H1 (cell line): Measurements from ENCODE around the gene ABHD8. TPM values are rescaled to one million over a fixed set of nuclear protein-coding genes. Genes with fewer than 3 reads are reported as not detected.

ENCODE experiments used
- CTCF ChIA-PET: fragments of 300-600 bp; sonication (Branson Sonifier 250); formaldehyde crosslinking; loops from one replicate; lab custom pipeline; 2021; ENCODE audit not compliant: partially characterized antibody; lab: Charles Lee
- POLR2A ChIA-PET: fragments of 300-600 bp; sonication (Branson Sonifier 250); formaldehyde crosslinking; loops from one replicate; lab custom pipeline; 2021; ENCODE audit warnings: inconsistent platforms; ENCODE audit not compliant: partially characterized antibody; lab: Charles Lee
- DNase-seq, 2 experiments: peaks; one replicate each; pipeline versions ENCODE4 v3.0.0 to v3.0.0-alpha.2; 2010 to 2022; ENCODE audit warnings: low spot score in 2 of 2, low read depth in 1 of 2, mixed read lengths in 1 of 2
- FAIRE-seq: peaks from 2 replicates; lab custom pipeline; 2011; peaks lifted over from hg19 to GRCh38; lab: Jason Lieb, UNC
- H2AFZ ChIP-seq: 2 replicates; pipeline ENCODE4 v1.8.1; 2012; ENCODE audit warnings: low read length, inconsistent platforms
- H2AK5ac ChIP-seq: 2 replicates; pipeline ENCODE4 v1.6.1; 2013; ENCODE audit warnings: low read depth, low read length
- H2BK120ac ChIP-seq: replicated peaks from 2 replicates; pipeline ENCODE3; 2013; ENCODE audit warnings: low read depth, low read length, inconsistent platforms
- H2BK12ac ChIP-seq: 2 replicates; pipeline ENCODE4 v1.6.1; 2013; ENCODE audit warnings: low read depth, low read length
- H2BK15ac ChIP-seq: 2 replicates; pipeline ENCODE4 v1.6.1; 2013; ENCODE audit warnings: low read length
- H2BK20ac ChIP-seq: 2 replicates; pipeline ENCODE4 v1.6.1; 2013; ENCODE audit warnings: low read length
- H2BK5ac ChIP-seq: 2 replicates; pipeline ENCODE4 v1.6.1; 2013; ENCODE audit warnings: low read depth, low read length
- H3K14ac ChIP-seq: 2 replicates; pipeline ENCODE4 v1.6.1; 2013; ENCODE audit warnings: inconsistent platforms; ENCODE audit not compliant: insufficient read length
- H3K18ac ChIP-seq: 2 replicates; pipeline ENCODE4 v1.6.1; 2013; ENCODE audit warnings: low read length; ENCODE audit errors: extremely low read depth
- H3K23ac ChIP-seq: 2 replicates; pipeline ENCODE4 v1.6.1; 2013; ENCODE audit warnings: inconsistent platforms; ENCODE audit not compliant: insufficient read length
- H3K23me2 ChIP-seq: 2 replicates; pipeline ENCODE4 v1.6.1; 2013; ENCODE audit warnings: low read depth, low read length
- H3K27ac ChIP-seq: 2 replicates; pipeline ENCODE4 v1.6.1; 2011; ENCODE audit warnings: low read depth, low read length, inconsistent platforms
- H3K27me3 ChIP-seq, 4 experiments: replicated peaks in 1 of 4; 1 replicate in 1 of 4; 2 replicates in 3 of 4; pipeline versions ENCODE4 v1.6.1 to v1.8.1; 2011 to 2013; ENCODE audit warnings: low read length in 3 of 4, mild to moderate bottlenecking in 3 of 4, inconsistent platforms in 2 of 4, mixed read lengths in 2 of 4, moderate library complexity in 1 of 4; ENCODE audit not compliant: control insufficient read depth in 3 of 4, insufficient read depth in 3 of 4; ENCODE audit errors: extremely low read depth in 1 of 4
- H3K36me3 ChIP-seq, 4 experiments: 2 replicates each; pipeline versions ENCODE4 v1.6.1 to v1.8.1; 2011 to 2013; ENCODE audit warnings: mild to moderate bottlenecking in 4 of 4, low read length in 3 of 4, moderate library complexity in 2 of 4, control low read depth in 1 of 4, inconsistent platforms in 1 of 4; ENCODE audit not compliant: insufficient read depth in 4 of 4, control insufficient read depth in 2 of 4
- H3K4ac ChIP-seq: replicated peaks from 2 replicates; pipeline ENCODE3; 2013; ENCODE audit warnings: low read length, low read depth, mixed read lengths, inconsistent platforms; ENCODE audit not compliant: insufficient read length
- H3K4me1 ChIP-seq, 4 experiments: replicated peaks in 1 of 4; 1 replicate in 1 of 4; 2 replicates in 3 of 4; pipeline versions ENCODE4 v1.6.1 to v1.8.1; 2011 to 2013; ENCODE audit warnings: low read length in 3 of 4, inconsistent platforms in 2 of 4, mixed read lengths in 1 of 4; ENCODE audit not compliant: insufficient read depth in 4 of 4, control insufficient read depth in 3 of 4
- H3K4me2 ChIP-seq, 2 experiments: 2 replicates each; pipeline versions ENCODE4 v1.6.1 to v1.8.1; 2011 to 2013; ENCODE audit warnings: low read depth in 2 of 2, low read length in 2 of 2, control low read depth in 1 of 2, inconsistent platforms in 1 of 2, mild to moderate bottlenecking in 1 of 2; ENCODE audit not compliant: insufficient read depth in 1 of 2
- H3K4me3 ChIP-seq, 4 experiments: fragments of 200-600, 300-600 bp in 1 of 4; sonication (generic), shearing (Covaris generic), sonication (Bioruptor Twin) in 1 of 4; 2 replicates each; pipeline versions ENCODE4 v1.5.1 to v1.8.1; 2011 to 2016; ENCODE audit warnings: low read length in 4 of 4, low read depth in 3 of 4, control low read depth in 2 of 4, inconsistent platforms in 2 of 4, mild to moderate bottlenecking in 2 of 4, mixed read lengths in 1 of 4, moderate library complexity in 1 of 4; ENCODE audit not compliant: insufficient read depth in 2 of 4; ENCODE audit errors: extremely low read depth in 1 of 4
- H3K56ac ChIP-seq: replicated peaks from 2 replicates; pipeline ENCODE3; 2013; ENCODE audit warnings: low read depth, mild to moderate bottlenecking, mixed read lengths, low read length, inconsistent platforms; ENCODE audit not compliant: insufficient read length
- H3K79me1 ChIP-seq: 2 replicates; pipeline ENCODE4 v1.6.1; 2013; ENCODE audit warnings: low read depth, low read length, control low read depth
- H3K79me2 ChIP-seq, 2 experiments: 2 replicates each; pipeline versions ENCODE4 v1.6.1 to v1.8.1; 2012 to 2013; ENCODE audit warnings: low read length in 2 of 2, mild to moderate bottlenecking in 2 of 2, inconsistent platforms in 1 of 2; ENCODE audit not compliant: insufficient read depth in 2 of 2, control insufficient read depth in 1 of 2
- H3K9ac ChIP-seq, 4 experiments: replicated peaks in 1 of 4; 1 replicate in 1 of 4; 2 replicates in 3 of 4; pipeline versions ENCODE4 v1.6.1 to v1.8.1; 2011 to 2013; ENCODE audit warnings: low read depth in 3 of 4, low read length in 3 of 4, control low read depth in 2 of 4, mild to moderate bottlenecking in 2 of 4, moderate library complexity in 2 of 4, inconsistent platforms in 1 of 4; ENCODE audit errors: extremely low read depth in 1 of 4
- H3K9me3 ChIP-seq, 2 experiments: 2 replicates each; pipeline versions ENCODE4 v1.6.1 to v1.8.1; 2012 to 2013; ENCODE audit warnings: mild to moderate bottlenecking in 2 of 2, moderate library complexity in 2 of 2, control low read depth in 1 of 2, inconsistent platforms in 1 of 2, low read depth in 1 of 2, low read length in 1 of 2, mixed read lengths in 1 of 2; ENCODE audit not compliant: insufficient read depth in 2 of 2
- H4K20me1 ChIP-seq, 2 experiments: replicated peaks in 1 of 2; 2 replicates each; pipeline versions ENCODE3 to v1.8.1; 2011 to 2013; ENCODE audit warnings: inconsistent platforms in 2 of 2, low read length in 2 of 2, mild to moderate bottlenecking in 1 of 2; ENCODE audit not compliant: insufficient read depth in 2 of 2, control insufficient read depth in 1 of 2
- H4K5ac ChIP-seq: 2 replicates; pipeline ENCODE4 v1.6.1; 2013; ENCODE audit warnings: low read length, low read depth, mixed read lengths, inconsistent platforms; ENCODE audit not compliant: insufficient read length
- H4K8ac ChIP-seq: 2 replicates; pipeline ENCODE4 v1.8.0; 2013; ENCODE audit warnings: mild to moderate bottlenecking, moderate library complexity, low read length, inconsistent platforms; ENCODE audit not compliant: insufficient read depth; ENCODE audit errors: extremely low read depth
- H4K91ac ChIP-seq: replicated peaks from 2 replicates; pipeline ENCODE3; 2013; ENCODE audit warnings: low read length, mixed read lengths, inconsistent platforms; ENCODE audit not compliant: insufficient read length
- CHD2 ChIP-seq: IDR thresholded peaks from 2 replicates; pipeline ENCODE4 v1.6.1; 2012; ENCODE audit warnings: low read length, improper control_type of control experiment
- CREB1 ChIP-seq: IDR thresholded peaks from 2 replicates; pipeline ENCODE4 v1.6.1; 2012; ENCODE audit warnings: inconsistent platforms
- GTF2F1 ChIP-seq: IDR thresholded peaks from 2 replicates; pipeline ENCODE4 v1.6.1; 2012; ENCODE audit warnings: low read depth, low read length, improper control_type of control experiment, borderline replicate concordance
- KDM5A ChIP-seq: fragments of 200-600 bp; IDR thresholded peaks from 2 replicates; pipeline ENCODE4 v1.7.1; 2012; ENCODE audit warnings: mild to moderate bottlenecking, low read length, inconsistent platforms, mixed read lengths
- MAFK ChIP-seq: IDR thresholded peaks from 2 replicates; pipeline ENCODE4 v1.6.1; 2012; ENCODE audit warnings: low read depth, mild to moderate bottlenecking, improper control_type of control experiment, low read length
- POLR2A ChIP-seq, 2 experiments: IDR thresholded peaks; 1 replicate in 1 of 2; 2 replicates in 1 of 2; pipeline ENCODE4 v1.6.1; 2011; ENCODE audit warnings: low read depth in 2 of 2, low read length in 2 of 2, mild to moderate bottlenecking in 2 of 2; ENCODE audit errors: control extremely low read depth in 1 of 2
- RBBP5 ChIP-seq: IDR thresholded peaks from 2 replicates; pipeline ENCODE4 v1.7.1; 2012; ENCODE audit warnings: low read depth, mild to moderate bottlenecking, inconsistent platforms, low read length, moderate library complexity, borderline replicate concordance
- SUZ12 ChIP-seq: fragments of 200-600 bp; sonication (generic); IDR thresholded peaks from 2 replicates; pipeline ENCODE4 v1.6.1; 2012; ENCODE audit warnings: mild to moderate bottlenecking, inconsistent platforms, low read length, moderate library complexity, mixed read lengths
- TAF7 ChIP-seq: optimal IDR thresholded peaks from 2 replicates; pipeline ENCODE3; 2011; ENCODE audit warnings: low read depth, mild to moderate bottlenecking, inconsistent platforms, low read length, moderate library complexity, borderline replicate concordance
- WGBS, 2 experiments: shearing (Covaris generic) in 1 of 2; methylation state at CpG; one replicate each; pipeline versions ENCODE4 v1.1.6 to v1.1.7; 2013 to 2015; ENCODE audit warnings: low lambda C conversion rate in 2 of 2, mixed read lengths in 2 of 2, inconsistent platforms in 1 of 2, low coverage in 1 of 2, missing lambda C conversion rate in 1 of 2; ENCODE audit not compliant: insufficient replicate concordance in 2 of 2, insufficient coverage in 1 of 2, insufficient read length in 1 of 2; ENCODE audit errors: extremely low coverage in 1 of 2, missing lambda C conversion rate in 1 of 2; 5-methylcytosine and 5-hydroxymethylcytosine counted together
- polyA plus RNA-seq, 7 experiments: library from polyadenylated mRNA; depleted of rRNA in 3 of 7; stranded (reverse) in 5 of 7; unstranded in 2 of 7; fragments of >200 nt in 5 of 7; fragments of 200-250 nt in 2 of 7; gene quantifications; 1 replicate in 5 of 7; 2 replicates in 1 of 7; 4 replicates in 1 of 7; pipeline versions ENCODE4 v1.2.1 to v1.2.3, GENCODE V29; 2011 to 2013; ENCODE audit warnings: missing spikeins in 2 of 7, mixed read lengths in 2 of 7
- total RNA-seq: library from RNA; stranded (reverse); fragmentation: NEBNext Ultra II Directional; extraction: Animal tissue kit (Norgen Biotek cat#: 25700); gene quantifications from 2 replicates; pipeline ENCODE4 v1.2.1, GENCODE V29; 2021
- TF ChIP-seq, protein P1 (sequence below): IDR thresholded peaks from 2 replicates; pipeline ENCODE4 v1.6.1; 2011; ENCODE audit warnings: low read length, improper control_type of control experiment

Gene ABHD8
- total and polyA plus RNA-seq, 2 of the 8 experiments (the other 6 are each of a cell fraction or from before 2014, with no cell fraction given) = 11.3 to 18.7 TPM

GRCh38 chr19:17337675-17338432 lies 34.6 kb upstream of the ABHD8 start:
- Histone ChIP-seq H3K4me3 (peak overlapping the region; percentile 74 to 96 (median 93)), H3K9ac (peak overlapping the region; percentile 67 to 92 (median 78)), H3K27ac (peak overlapping the region; percentile 39; the same call in 1 of the 2 replicates), H2AK5ac (0 out of 2 replicates have a peak overlapping the region, but pooled peaks have one; percentile 76), H2BK5ac (peak overlapping the region; percentile 71; the same call in 1 of the 2 replicates), H3K79me2 (no peaks in the 10 kb centered on the region), H3K4ac (peak overlapping the region; percentile 36), H3K9me3 (no peaks in the 10 kb centered on the region), H4K91ac (peak overlapping the region; percentile 0), H3K18ac (peak overlapping the region; percentile 97), H3K4me2 (peak overlapping the region; percentile 84 to 91), H3K79me1 (peaks cover 3% of the 10 kb centered on the region), H2BK15ac (no peak overlapping the region; the same call in 1 of the 2 replicates), H4K20me1 (peaks cover 0 to 6% of the 10 kb centered on the region in 2 experiments), H2BK120ac (no peak overlapping the region), H3K56ac (peak overlapping the region; percentile 3), H3K14ac (no peak overlapping the region), H2BK12ac (no peak overlapping the region; the same call in 1 of the 2 replicates), H3K27me3 (no peaks in the 10 kb centered on the region), H4K5ac (peak overlapping the region; percentile 63), H3K4me1 (peaks cover 0 to 36% (median 28%) of the 10 kb centered on the region in 4 experiments; a peak in 5 of 7 replicates), H4K8ac (peak overlapping the region; percentile 93), H2BK20ac (no peak overlapping the region), H2AFZ (no peak overlapping the region), H3K36me3 (peaks cover 0 to 3% (median 0%) of the 10 kb centered on the region in 4 experiments; a peak in 1 of 8 replicates), H3K23ac (no peak overlapping the region), H3K23me2 (peaks cover 23% of the 10 kb centered on the region)
- POLR2A ChIA-PET = interaction anchor here (0.6 to 13.5 kb wide), 8 partner anchors 10 to 640 kb away, joined by 3 to 100 read pairs (median 5); no protein-coding TSS in a partner anchor
- 12% methylated on average over 50 of the region's 50 CpGs; no CpG with 5 or more reads in 1 of the 2 experiments for WGBS, 2 experiments
- CTCF ChIA-PET = interaction anchor here (1.5 to 13.5 kb wide), 2 partner anchors 50 to 128 kb away, joined by 4 to 153 read pairs; partner anchors contain the start of gene CCDC194
- no peak for FAIRE-seq
- peak in 1 of 2 experiments; percentile 70 for DNase-seq
- no peak for TF ChIP-seq MAFK
- TF ChIP-seq POLR2A (IDR thresholded peaks at IDR 0.05; ENCODE audit: control extremely low read depth in 1 of 2, low read depth in 2 of 2, low read length in 2 of 2) = 0 out of 3 replicates have a peak, but pooled peaks of 1 of the 2 experiments have one; percentile 7
- TF ChIP-seq TAF7 = peak; percentile 4
- TF ChIP-seq SUZ12 = no peak
- TF ChIP-seq CREB1 = no peak
- TF ChIP-seq RBBP5 = no peak
- TF ChIP-seq, protein P1, sequence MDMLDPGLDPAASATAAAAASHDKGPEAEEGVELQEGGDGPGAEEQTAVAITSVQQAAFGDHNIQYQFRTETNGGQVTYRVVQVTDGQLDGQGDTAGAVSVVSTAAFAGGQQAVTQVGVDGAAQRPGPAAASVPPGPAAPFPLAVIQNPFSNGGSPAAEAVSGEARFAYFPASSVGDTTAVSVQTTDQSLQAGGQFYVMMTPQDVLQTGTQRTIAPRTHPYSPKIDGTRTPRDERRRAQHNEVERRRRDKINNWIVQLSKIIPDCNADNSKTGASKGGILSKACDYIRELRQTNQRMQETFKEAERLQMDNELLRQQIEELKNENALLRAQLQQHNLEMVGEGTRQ = no peak
- TF ChIP-seq KDM5A = no peak; the same call in 1 of the 2 replicates
- TF ChIP-seq GTF2F1 = no peak
- TF ChIP-seq CHD2 = 0 out of 2 replicates have a peak, but pooled peaks have one; percentile 26
